HCT116 (cell line): ENCODE data around the gene SIGLEC5. TPM values are rescaled to one million over a fixed set of nuclear protein-coding genes. Genes with fewer than 3 reads are reported as not detected.

ENCODE experiments used
- ATAC-seq: fragments of 200-7000 bp; cut with Tn5 transposase; 2 replicates; pipeline ENCODE4 v1.9.1; 2020; ENCODE audit warnings: mild to moderate bottlenecking, moderate library complexity
- BruUV-seq: library from RNA; stranded (reverse); fragments of 400-500 nt; replicated peaks from 2 replicates; lab custom pipeline; 2021; lab: Mats Ljungman, UMichigan
- CTCF ChIA-PET: fragments of 300-600 bp; sonication (Branson Sonifier 250); formaldehyde crosslinking; loops from one replicate; lab custom pipeline; 2021; ENCODE audit warnings: antibody characterized with exemption; lab: Charles Lee
- POLR2A ChIA-PET: fragments of 300-600, 350-600 bp; sonication (Branson Sonifier 250); formaldehyde crosslinking; loops from one replicate; lab custom pipeline; 2021; ENCODE audit warnings: antibody characterized with exemption; lab: Charles Lee
- RAD21 ChIA-PET, 2 experiments: fragments of 300-600 bp; sonication (Branson Sonifier 250); formaldehyde crosslinking; loops; one replicate each; lab custom pipeline; 2023; ENCODE audit warnings: low total read pairs in 2 of 2; ENCODE audit not compliant: uncharacterized antibody in 2 of 2, unreplicated experiment in 2 of 2, low non-redundant PET in 1 of 2; lab: Charles Lee
- DNase-seq: peaks from one replicate; pipeline ENCODE4 v3.0.0-alpha.2; 2010; ENCODE audit warnings: low read depth, low spot score
- H2AFZ ChIP-seq: fragments of 200-600 bp; shearing (Covaris generic), sonication (generic); 2 replicates; pipeline ENCODE4 v1.6.1; 2017; ENCODE audit warnings: low read depth, mixed run types, mixed read lengths, antibody characterized with exemption, low read length; ENCODE audit not compliant: poor library complexity, severe bottlenecking
- H3K27ac ChIP-seq: 2 replicates; pipeline ENCODE4 v1.5.1; 2012; ENCODE audit warnings: low read depth, low read length
- H3K27me3 ChIP-seq: fragments of 200-600 bp; sonication (generic); 2 replicates; pipeline ENCODE4 v1.6.1; 2016; ENCODE audit warnings: mixed run types, low read length, mixed read lengths; ENCODE audit not compliant: insufficient read depth
- H3K36me3 ChIP-seq, 2 experiments: fragments of 200-500 bp in 1 of 2; fragments of 200-600 bp in 1 of 2; sonication (Bioruptor generic) in 1 of 2; sonication (generic) in 1 of 2; 2 replicates each; pipeline versions ENCODE4 v1.5.1 to v1.6.1; 2014 to 2016; ENCODE audit warnings: low read length in 2 of 2, inconsistent platforms in 1 of 2, mixed read lengths in 1 of 2, mixed run types in 1 of 2; ENCODE audit not compliant: insufficient read depth in 2 of 2, control insufficient read depth in 1 of 2
- H3K4me1 ChIP-seq, 2 experiments: fragments of 200-600 bp in 1 of 2; sonication (generic) in 1 of 2; 2 replicates each; pipeline versions ENCODE4 v1.5.1 to v1.6.1; 2012 to 2017; ENCODE audit warnings: low read length in 2 of 2, inconsistent platforms in 1 of 2, mild to moderate bottlenecking in 1 of 2, mixed read lengths in 1 of 2, mixed run types in 1 of 2, moderate library complexity in 1 of 2; ENCODE audit not compliant: insufficient read depth in 2 of 2, control insufficient read depth in 1 of 2
- H3K4me2 ChIP-seq: fragments of 200-600 bp; sonication (generic); 2 replicates; pipeline ENCODE4 v1.6.1; 2017; ENCODE audit warnings: mixed run types, low read length, mixed read lengths
- H3K4me3 ChIP-seq, 2 experiments: fragments of 200-600 bp in 1 of 2; sonication (generic) in 1 of 2; replicated peaks in 1 of 2; 2 replicates each; pipeline ENCODE4 v1.5.1; 2011 to 2016; ENCODE audit warnings: low read length in 2 of 2, control low read depth in 1 of 2, low read depth in 1 of 2, mild to moderate bottlenecking in 1 of 2, mixed read lengths in 1 of 2, mixed run types in 1 of 2
- H3K79me2 ChIP-seq: fragments of 200-600 bp; sonication (generic); 2 replicates; pipeline ENCODE4 v1.6.1; 2017; ENCODE audit warnings: mild to moderate bottlenecking, mixed run types, low read length, moderate library complexity, mixed read lengths; ENCODE audit not compliant: insufficient read depth
- H3K9ac ChIP-seq: fragments of 200-600 bp; sonication (generic); 2 replicates; pipeline ENCODE4 v1.6.1; 2016; ENCODE audit warnings: low read length, mixed read lengths
- H3K9me2 ChIP-seq: fragments of 200-600 bp; sonication (generic), shearing (Covaris generic); 2 replicates; pipeline ENCODE4 v1.6.1; 2017; ENCODE audit warnings: mixed run types, mild to moderate bottlenecking, moderate library complexity; ENCODE audit not compliant: insufficient read depth
- H3K9me3 ChIP-seq, 2 experiments: fragments of 200-500 bp in 1 of 2; fragments of 200-600 bp in 1 of 2; sonication (Bioruptor generic) in 1 of 2; sonication (generic) in 1 of 2; 2 replicates each; pipeline ENCODE4 v1.6.1; 2014 to 2017; ENCODE audit warnings: low read length in 2 of 2, mixed read lengths in 2 of 2, inconsistent platforms in 1 of 2, low read depth in 1 of 2, mild to moderate bottlenecking in 1 of 2, mixed run types in 1 of 2, moderate library complexity in 1 of 2; ENCODE audit not compliant: control insufficient read depth in 1 of 2, insufficient read depth in 1 of 2
- H4K20me1 ChIP-seq: fragments of 200-600 bp; sonication (generic), shearing (Covaris generic); 2 replicates; pipeline ENCODE4 v1.6.1; 2017; ENCODE audit warnings: mixed run types, mild to moderate bottlenecking, moderate library complexity; ENCODE audit not compliant: insufficient read depth
- EGR1 ChIP-seq: IDR thresholded peaks from 2 replicates; pipeline ENCODE4 v1.6.1; 2012; ENCODE audit warnings: low read depth
- ELF1 ChIP-seq: IDR thresholded peaks from 2 replicates; pipeline ENCODE4 v1.6.1; 2012; ENCODE audit warnings: low read depth, borderline replicate concordance
- FOSL1 ChIP-seq: IDR thresholded peaks from 2 replicates; pipeline ENCODE4 v1.6.1; 2012; ENCODE audit warnings: low read depth
- JUND ChIP-seq: IDR thresholded peaks from 2 replicates; pipeline ENCODE4 v1.6.1; 2012
- POLR2AphosphoS5 ChIP-seq: IDR thresholded peaks from 2 replicates; pipeline ENCODE4 v1.6.1; 2011; ENCODE audit warnings: mild to moderate bottlenecking, low read depth, low read length, moderate library complexity
- RAD21 ChIP-seq: IDR thresholded peaks from 2 replicates; pipeline ENCODE4 v1.6.1; 2012; ENCODE audit warnings: low read depth, mild to moderate bottlenecking
- SIN3A ChIP-seq: IDR thresholded peaks from 2 replicates; pipeline ENCODE4 v1.6.1; 2012; ENCODE audit warnings: low read depth
- SP1 ChIP-seq: IDR thresholded peaks from 2 replicates; pipeline ENCODE4 v1.6.1; 2012; ENCODE audit warnings: low read depth
- SRF ChIP-seq: IDR thresholded peaks from 2 replicates; pipeline ENCODE4 v1.6.1; 2012; ENCODE audit warnings: low read depth
- YY1 ChIP-seq: IDR thresholded peaks from 2 replicates; pipeline ENCODE4 v1.6.1; 2011; ENCODE audit warnings: low read length, low read depth, moderate library complexity, mild to moderate bottlenecking; ENCODE audit not compliant: insufficient replicate concordance; ENCODE audit errors: extremely low read depth
- ZFX ChIP-seq: fragments of 450-650 bp; IDR thresholded peaks from 2 replicates; pipeline ENCODE4 v1.6.1; 2017
- intact Hi-C: fragments of 100-400 bp; cut with micrococcal nuclease; formaldehyde crosslinking; loops from 2 replicates; pipeline ENCODE4 v1.10.0; 2022
- total RNA-seq: library from RNA; stranded (reverse); gene quantifications from one replicate; pipeline ENCODE4 v1.2.1, GENCODE V29; 2021; ENCODE audit not compliant: unreplicated experiment
- TF ChIP-seq, protein P1 (sequence below), 3 experiments: fragments of 200-600 bp in 1 of 3; sonication (generic) in 1 of 3; IDR thresholded peaks in 2 of 3; conservative IDR thresholded peaks in 1 of 3; 2 replicates each; pipeline ENCODE4 v1.5.1; 2012 to 2017; ENCODE audit warnings: low read depth in 2 of 3, low read length in 2 of 3, antibody characterized with exemption in 1 of 3, borderline replicate concordance in 1 of 3, control low read depth in 1 of 3, mild to moderate bottlenecking in 1 of 3, mixed read lengths in 1 of 3, mixed run types in 1 of 3, moderate library complexity in 1 of 3; ENCODE audit not compliant: insufficient read depth in 1 of 3
- TF ChIP-seq, protein P2 (sequence below): IDR thresholded peaks from 2 replicates; pipeline ENCODE4 v1.6.1; 2012
- TF ChIP-seq, protein P3 (sequence below): IDR thresholded peaks from 2 replicates; pipeline ENCODE4 v1.6.1; 2012; ENCODE audit warnings: low read depth
- TF ChIP-seq, protein P4 (sequence below): IDR thresholded peaks from 2 replicates; pipeline ENCODE4 v1.6.1; 2012
- TF ChIP-seq, protein P5 (sequence below): IDR thresholded peaks from 2 replicates; pipeline ENCODE4 v1.6.1; 2011; ENCODE audit warnings: mild to moderate bottlenecking, low read length, moderate library complexity; ENCODE audit not compliant: insufficient replicate concordance; ENCODE audit errors: extremely low read depth

SIGLEC5 gene
- total RNA-seq, 1 experiment from 2014 or later = not detected

DNA sequence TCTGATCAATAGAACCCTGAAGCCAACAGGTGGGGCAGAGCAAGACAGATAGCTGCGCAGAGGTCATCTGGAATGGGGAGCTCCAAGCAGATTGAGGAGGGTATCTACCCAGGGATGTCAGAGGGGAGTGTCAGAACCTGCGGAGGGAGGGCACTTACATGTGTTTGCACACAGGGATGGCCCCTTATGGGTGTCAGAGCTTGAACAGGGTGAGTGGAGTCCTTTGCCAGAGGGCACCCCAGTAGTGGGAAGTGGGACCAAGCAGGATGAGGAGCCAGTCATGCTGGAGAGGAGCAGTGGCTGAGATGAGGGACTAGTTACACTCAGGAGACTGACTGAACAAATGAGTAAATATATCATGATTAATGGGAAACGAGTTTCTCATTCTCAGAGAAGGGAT, 33.4 kb upstream of the SIGLEC5 start:
- BruUV-seq = no TSS peak
- intact Hi-C loops = no loop called here
- H3K4me2 ChIP-seq = no peak overlapping the region
- no peak overlapping the region for H3K27ac ChIP-seq
- TF ChIP-seq SP1 (no peak), SIN3A (no peak), JUND (no peak), FOSL1 (no peak), RAD21 (no peak), POLR2AphosphoS5 (no peak), ELF1 (no peak), ZFX (no peak), SRF (no peak), EGR1 (no peak), YY1 (no peak)
- TF ChIP-seq, protein P1, sequence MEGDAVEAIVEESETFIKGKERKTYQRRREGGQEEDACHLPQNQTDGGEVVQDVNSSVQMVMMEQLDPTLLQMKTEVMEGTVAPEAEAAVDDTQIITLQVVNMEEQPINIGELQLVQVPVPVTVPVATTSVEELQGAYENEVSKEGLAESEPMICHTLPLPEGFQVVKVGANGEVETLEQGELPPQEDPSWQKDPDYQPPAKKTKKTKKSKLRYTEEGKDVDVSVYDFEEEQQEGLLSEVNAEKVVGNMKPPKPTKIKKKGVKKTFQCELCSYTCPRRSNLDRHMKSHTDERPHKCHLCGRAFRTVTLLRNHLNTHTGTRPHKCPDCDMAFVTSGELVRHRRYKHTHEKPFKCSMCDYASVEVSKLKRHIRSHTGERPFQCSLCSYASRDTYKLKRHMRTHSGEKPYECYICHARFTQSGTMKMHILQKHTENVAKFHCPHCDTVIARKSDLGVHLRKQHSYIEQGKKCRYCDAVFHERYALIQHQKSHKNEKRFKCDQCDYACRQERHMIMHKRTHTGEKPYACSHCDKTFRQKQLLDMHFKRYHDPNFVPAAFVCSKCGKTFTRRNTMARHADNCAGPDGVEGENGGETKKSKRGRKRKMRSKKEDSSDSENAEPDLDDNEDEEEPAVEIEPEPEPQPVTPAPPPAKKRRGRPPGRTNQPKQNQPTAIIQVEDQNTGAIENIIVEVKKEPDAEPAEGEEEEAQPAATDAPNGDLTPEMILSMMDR (IDR thresholded peaks at IDR 0.05 in 2 of 3, conservative IDR thresholded peaks at IDR 0.05 in 1 of 3; ENCODE audit: borderline replicate concordance in 1 of 3, insufficient read depth in 1 of 3, low read depth in 2 of 3, low read length in 2 of 3) = no peak
- TF ChIP-seq, protein P2, sequence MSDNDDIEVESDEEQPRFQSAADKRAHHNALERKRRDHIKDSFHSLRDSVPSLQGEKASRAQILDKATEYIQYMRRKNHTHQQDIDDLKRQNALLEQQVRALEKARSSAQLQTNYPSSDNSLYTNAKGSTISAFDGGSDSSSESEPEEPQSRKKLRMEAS = no peak
- TF ChIP-seq, protein P3, sequence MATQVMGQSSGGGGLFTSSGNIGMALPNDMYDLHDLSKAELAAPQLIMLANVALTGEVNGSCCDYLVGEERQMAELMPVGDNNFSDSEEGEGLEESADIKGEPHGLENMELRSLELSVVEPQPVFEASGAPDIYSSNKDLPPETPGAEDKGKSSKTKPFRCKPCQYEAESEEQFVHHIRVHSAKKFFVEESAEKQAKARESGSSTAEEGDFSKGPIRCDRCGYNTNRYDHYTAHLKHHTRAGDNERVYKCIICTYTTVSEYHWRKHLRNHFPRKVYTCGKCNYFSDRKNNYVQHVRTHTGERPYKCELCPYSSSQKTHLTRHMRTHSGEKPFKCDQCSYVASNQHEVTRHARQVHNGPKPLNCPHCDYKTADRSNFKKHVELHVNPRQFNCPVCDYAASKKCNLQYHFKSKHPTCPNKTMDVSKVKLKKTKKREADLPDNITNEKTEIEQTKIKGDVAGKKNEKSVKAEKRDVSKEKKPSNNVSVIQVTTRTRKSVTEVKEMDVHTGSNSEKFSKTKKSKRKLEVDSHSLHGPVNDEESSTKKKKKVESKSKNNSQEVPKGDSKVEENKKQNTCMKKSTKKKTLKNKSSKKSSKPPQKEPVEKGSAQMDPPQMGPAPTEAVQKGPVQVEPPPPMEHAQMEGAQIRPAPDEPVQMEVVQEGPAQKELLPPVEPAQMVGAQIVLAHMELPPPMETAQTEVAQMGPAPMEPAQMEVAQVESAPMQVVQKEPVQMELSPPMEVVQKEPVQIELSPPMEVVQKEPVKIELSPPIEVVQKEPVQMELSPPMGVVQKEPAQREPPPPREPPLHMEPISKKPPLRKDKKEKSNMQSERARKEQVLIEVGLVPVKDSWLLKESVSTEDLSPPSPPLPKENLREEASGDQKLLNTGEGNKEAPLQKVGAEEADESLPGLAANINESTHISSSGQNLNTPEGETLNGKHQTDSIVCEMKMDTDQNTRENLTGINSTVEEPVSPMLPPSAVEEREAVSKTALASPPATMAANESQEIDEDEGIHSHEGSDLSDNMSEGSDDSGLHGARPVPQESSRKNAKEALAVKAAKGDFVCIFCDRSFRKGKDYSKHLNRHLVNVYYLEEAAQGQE = no peak
- TF ChIP-seq, protein P4, sequence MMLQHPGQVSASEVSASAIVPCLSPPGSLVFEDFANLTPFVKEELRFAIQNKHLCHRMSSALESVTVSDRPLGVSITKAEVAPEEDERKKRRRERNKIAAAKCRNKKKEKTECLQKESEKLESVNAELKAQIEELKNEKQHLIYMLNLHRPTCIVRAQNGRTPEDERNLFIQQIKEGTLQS = no peak
- TF ChIP-seq, protein P5, sequence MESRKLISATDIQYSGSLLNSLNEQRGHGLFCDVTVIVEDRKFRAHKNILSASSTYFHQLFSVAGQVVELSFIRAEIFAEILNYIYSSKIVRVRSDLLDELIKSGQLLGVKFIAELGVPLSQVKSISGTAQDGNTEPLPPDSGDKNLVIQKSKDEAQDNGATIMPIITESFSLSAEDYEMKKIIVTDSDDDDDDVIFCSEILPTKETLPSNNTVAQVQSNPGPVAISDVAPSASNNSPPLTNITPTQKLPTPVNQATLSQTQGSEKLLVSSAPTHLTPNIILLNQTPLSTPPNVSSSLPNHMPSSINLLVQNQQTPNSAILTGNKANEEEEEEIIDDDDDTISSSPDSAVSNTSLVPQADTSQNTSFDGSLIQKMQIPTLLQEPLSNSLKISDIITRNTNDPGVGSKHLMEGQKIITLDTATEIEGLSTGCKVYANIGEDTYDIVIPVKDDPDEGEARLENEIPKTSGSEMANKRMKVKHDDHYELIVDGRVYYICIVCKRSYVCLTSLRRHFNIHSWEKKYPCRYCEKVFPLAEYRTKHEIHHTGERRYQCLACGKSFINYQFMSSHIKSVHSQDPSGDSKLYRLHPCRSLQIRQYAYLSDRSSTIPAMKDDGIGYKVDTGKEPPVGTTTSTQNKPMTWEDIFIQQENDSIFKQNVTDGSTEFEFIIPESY = no peak
- H3K4me1 ChIP-seq = no peaks in the 10 kb centered on the region
- RAD21 ChIA-PET = no interaction called here
- H3K9me2 ChIP-seq = no peaks in the 10 kb centered on the region
- DNase-seq = no peak
- no peaks in the 10 kb centered on the region for H3K9me3 ChIP-seq
- POLR2A ChIA-PET = no interaction called here
- H3K79me2 ChIP-seq = no peaks in the 10 kb centered on the region
- H3K4me3 ChIP-seq = no peak overlapping the region
- H3K27me3 ChIP-seq = peaks cover 12% of the 10 kb centered on the region; the same call in 1 of the 2 replicates
- CTCF ChIA-PET = no interaction called here
- H4K20me1 ChIP-seq = no peaks in the 10 kb centered on the region
- H3K36me3 ChIP-seq = no peaks in the 10 kb centered on the region
- H3K9ac ChIP-seq = no peak overlapping the region
- no peak for ATAC-seq
- H2AFZ ChIP-seq = no peak overlapping the region
